AG04450 (cell line): ENCODE measurements around the gene KCTD15. TPM values are rescaled to one million over a fixed set of nuclear protein-coding genes. Genes with fewer than 3 reads are reported as not detected.

Experiments used
- CTCF ChIA-PET: fragments of 300-600, 350-600 bp; formaldehyde crosslinking; extraction: SDS; loops from one replicate; lab custom pipeline; 2022; ENCODE audit warnings: antibody characterized with exemption, inconsistent platforms; lab: Charles Lee
- POLR2A ChIA-PET: fragments of 350-600 bp; formaldehyde crosslinking; extraction: SDS; loops from one replicate; lab custom pipeline; 2021; ENCODE audit warnings: antibody characterized with exemption, inconsistent platforms; lab: Yijun Ruan, JAX
- DNase-seq: peaks from one replicate; pipeline ENCODE4 v3.0.0-alpha.2; 2011; ENCODE audit warnings: low read depth, low spot score
- H3K27ac ChIP-seq: one replicate; pipeline ENCODE4 v1.5.1; 2012; ENCODE audit warnings: low read depth, low read length, control low read depth
- H3K27me3 ChIP-seq: one replicate; pipeline ENCODE4 v1.6.0; 2012; ENCODE audit warnings: low read length; ENCODE audit not compliant: control insufficient read depth, insufficient read depth
- H3K4me3 ChIP-seq: 2 replicates; pipeline ENCODE4 v1.5.1; 2011; ENCODE audit warnings: mild to moderate bottlenecking, low read depth, low read length, control low read depth
- H3K9me3 ChIP-seq: 2 replicates; pipeline ENCODE4 v1.5.1; 2012; ENCODE audit warnings: low read length; ENCODE audit not compliant: control insufficient read depth, insufficient read depth
- CTCF ChIP-seq: IDR thresholded peaks from 2 replicates; pipeline ENCODE4 v1.5.1; 2011; ENCODE audit warnings: low read depth, low read length, control low read depth, inconsistent platforms
- polyA plus RNA-seq: library from polyadenylated mRNA; depleted of rRNA; stranded (reverse); fragments of >200 nt; gene quantifications from 2 replicates; pipeline ENCODE4 v1.2.3, GENCODE V29; 2011

KCTD15 gene
- polyA plus RNA-seq, 1 experiment: 15.6 TPM

- ChIA-PET POLR2A (no interaction called here), CTCF (interaction anchor here (1.0 kb wide), 1 partner anchor 22 kb away, joined by 3 read pairs; no protein-coding TSS in a partner anchor)
- H3K27me3 ChIP-seq: peaks cover 3% of the 10 kb centered on the region
- H3K27ac ChIP-seq: no peak overlapping the region
- H3K9me3 ChIP-seq: no peaks in the 10 kb centered on the region
- no peak for DNase-seq
- TF ChIP-seq CTCF: no peak
- no peak overlapping the region for H3K4me3 ChIP-seq
Measured at GRCh38 chr19:33749619-33750175, 47.0 kb upstream of the KCTD15 start.

- CTCF ChIA-PET: interaction anchor here (0.6 kb wide), 1 partner anchor 29 kb away, joined by 4 read pairs; no protein-coding TSS in a partner anchor
- H3K27me3 ChIP-seq: peaks cover 6% of the 10 kb centered on the region
- POLR2A ChIA-PET: no interaction called here
- no peak overlapping the region for H3K27ac ChIP-seq
- no peaks in the 10 kb centered on the region for H3K9me3 ChIP-seq
- H3K4me3 ChIP-seq: no peak overlapping the region
- no peak for TF ChIP-seq CTCF
- no peak for DNase-seq
Measured at GRCh38 chr19:33750587-33751435, 45.9 kb upstream of the KCTD15 start.

GRCh38 chr19:33751436-33751770 is 45.3 kb upstream of the KCTD15 start:
- no peak overlapping the region for H3K4me3 ChIP-seq
- no peaks in the 10 kb centered on the region for H3K9me3 ChIP-seq
- no peak overlapping the region for H3K27ac ChIP-seq
- ChIA-PET CTCF (interaction anchor here (0.6 kb wide), 1 partner anchor 29 kb away, joined by 4 read pairs; no protein-coding TSS in a partner anchor), POLR2A (no interaction called here)
- peaks cover 6% of the 10 kb centered on the region for H3K27me3 ChIP-seq
- no peak for DNase-seq
- no peak for TF ChIP-seq CTCF

GRCh38 chr19:33752018-33752800 is 44.5 kb upstream of the KCTD15 start:
- no peak overlapping the region for H3K27ac ChIP-seq
- ChIA-PET CTCF (no interaction called here), POLR2A (no interaction called here)
- H3K9me3 ChIP-seq: no peaks in the 10 kb centered on the region
- H3K27me3 ChIP-seq: peaks cover 6% of the 10 kb centered on the region
- DNase-seq: no peak
- TF ChIP-seq CTCF: no peak
- H3K4me3 ChIP-seq: no peak overlapping the region
